Measurements from ENCODE around the gene SLIT3.

GRCh38 chr5:168790671-168791250 is 510.2 kb downstream of the SLIT3 start:
- TF ChIP-seq, protein P1, sequence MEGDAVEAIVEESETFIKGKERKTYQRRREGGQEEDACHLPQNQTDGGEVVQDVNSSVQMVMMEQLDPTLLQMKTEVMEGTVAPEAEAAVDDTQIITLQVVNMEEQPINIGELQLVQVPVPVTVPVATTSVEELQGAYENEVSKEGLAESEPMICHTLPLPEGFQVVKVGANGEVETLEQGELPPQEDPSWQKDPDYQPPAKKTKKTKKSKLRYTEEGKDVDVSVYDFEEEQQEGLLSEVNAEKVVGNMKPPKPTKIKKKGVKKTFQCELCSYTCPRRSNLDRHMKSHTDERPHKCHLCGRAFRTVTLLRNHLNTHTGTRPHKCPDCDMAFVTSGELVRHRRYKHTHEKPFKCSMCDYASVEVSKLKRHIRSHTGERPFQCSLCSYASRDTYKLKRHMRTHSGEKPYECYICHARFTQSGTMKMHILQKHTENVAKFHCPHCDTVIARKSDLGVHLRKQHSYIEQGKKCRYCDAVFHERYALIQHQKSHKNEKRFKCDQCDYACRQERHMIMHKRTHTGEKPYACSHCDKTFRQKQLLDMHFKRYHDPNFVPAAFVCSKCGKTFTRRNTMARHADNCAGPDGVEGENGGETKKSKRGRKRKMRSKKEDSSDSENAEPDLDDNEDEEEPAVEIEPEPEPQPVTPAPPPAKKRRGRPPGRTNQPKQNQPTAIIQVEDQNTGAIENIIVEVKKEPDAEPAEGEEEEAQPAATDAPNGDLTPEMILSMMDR (IDR thresholded peaks at IDR 0.05): no peak
- TF ChIP-seq POLR2A (IDR thresholded peaks at IDR 0.05): no peak
